Measurements from ENCODE around the gene MATN1.

DNA sequence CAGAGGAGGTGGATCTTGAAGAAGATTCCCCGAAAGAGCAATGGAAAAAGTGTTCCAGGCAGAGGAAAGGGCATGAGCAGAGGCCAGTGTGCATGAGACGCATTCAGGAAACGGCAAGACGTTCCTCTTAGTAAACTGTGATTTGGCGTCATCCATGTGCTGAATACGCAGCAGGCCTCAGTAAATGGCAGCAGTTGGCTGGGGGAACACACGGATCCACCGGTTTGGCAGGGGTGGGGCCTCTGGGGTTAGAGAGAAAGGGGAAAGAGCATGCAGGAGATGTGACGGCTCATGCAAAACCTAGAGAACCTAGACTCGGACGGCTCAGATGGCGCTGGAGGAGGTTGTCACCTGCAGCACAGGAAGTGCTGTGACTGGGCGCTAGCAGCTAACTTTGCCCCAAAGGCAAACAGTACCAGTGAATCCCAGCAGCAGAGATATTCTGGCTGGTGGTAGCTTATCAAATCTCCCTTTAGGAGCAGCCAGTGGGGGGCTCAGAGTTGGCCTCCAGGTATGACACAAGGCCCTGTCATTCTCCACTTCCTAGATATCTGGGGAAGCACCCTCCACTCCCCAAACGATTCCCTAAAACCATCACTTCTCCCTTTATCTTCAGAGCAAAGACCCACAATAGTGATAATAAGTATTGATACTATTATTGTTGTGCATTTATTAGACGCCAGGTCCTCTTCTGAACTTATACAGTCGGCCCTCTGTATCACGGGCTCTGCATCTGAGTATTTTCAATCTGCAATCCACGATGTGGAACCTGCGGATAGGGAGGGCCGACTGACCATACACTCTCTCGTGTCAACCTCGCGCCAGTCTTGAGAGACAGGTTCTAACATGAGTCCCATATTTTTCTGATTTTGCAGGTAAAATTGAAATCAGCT is 26.6 kb upstream of the MATN1 start:
- TF ChIP-seq EZH2 (IDR thresholded peaks at IDR 0.05) (no peak), POLR2AphosphoS5 (IDR thresholded peaks at IDR 0.05; ENCODE audit: borderline replicate concordance, low read depth, low read length) (no peak), FOXP2 (optimal IDR thresholded peaks at IDR 0.05; ENCODE audit: control extremely low read depth, extremely low read length, insufficient read depth) (no peak)
